ENCODE data around the gene KCNMB2.

The KCNMB2 gene

GRCh38 chr3:178518660-178519396, 17.4 kb upstream of the KCNMB2 start:
- POLR2A ChIA-PET, result no interaction called here

GRCh38 chr3:178519701-178520100, 16.5 kb upstream of the KCNMB2 start:
- ChIA-PET CTCF (no interaction called here), POLR2A (no interaction called here)
- TF ChIP-seq BHLHE40 (IDR thresholded peaks at IDR 0.05; ENCODE audit: borderline replicate concordance), result no peak
- no peak for TF ChIP-seq FOXM1 (IDR thresholded peaks at IDR 0.05; ENCODE audit: borderline replicate concordance)
- no peak for TF ChIP-seq SUZ12 (IDR thresholded peaks at IDR 0.05)
- no peak for TF ChIP-seq ARNT (IDR thresholded peaks at IDR 0.05)
- DNase-seq (ENCODE audit: extremely low spot score), result no peak

More at GRCh38 chr3:178518660-178519396, 17.4 kb upstream of the KCNMB2 start:
- DNase-seq (ENCODE audit: extremely low spot score), result no peak
- TF ChIP-seq LEF1 (IDR thresholded peaks at IDR 0.05; ENCODE audit: borderline replicate concordance) (no peak), NFRKB (IDR thresholded peaks at IDR 0.05) (no peak), ZNF384 (IDR thresholded peaks at IDR 0.05) (no peak), CTBP1 (IDR thresholded peaks at IDR 0.05; ENCODE audit: borderline replicate concordance) (no peak), FOXA1 (IDR thresholded peaks at IDR 0.05) (no peak), FOXM1 (IDR thresholded peaks at IDR 0.05; ENCODE audit: borderline replicate concordance) (no peak), FOXK2 (IDR thresholded peaks at IDR 0.05) (no peak), SP1 (IDR thresholded peaks at IDR 0.05) (no peak)
- CTCF ChIA-PET, result no interaction called here

- ChIA-PET CTCF (no interaction called here), POLR2A (no interaction called here)
- TF ChIP-seq FOXK2 (IDR thresholded peaks at IDR 0.05) (no peak), ELF4 (IDR thresholded peaks at IDR 0.05) (no peak), CTBP1 (IDR thresholded peaks at IDR 0.05; ENCODE audit: borderline replicate concordance) (no peak), BHLHE40 (IDR thresholded peaks at IDR 0.05; ENCODE audit: borderline replicate concordance) (no peak), FOXM1 (IDR thresholded peaks at IDR 0.05; ENCODE audit: borderline replicate concordance) (no peak), SUZ12 (IDR thresholded peaks at IDR 0.05) (no peak), SP1 (IDR thresholded peaks at IDR 0.05) (no peak), PKNOX1 (IDR thresholded peaks at IDR 0.05) (no peak), L3MBTL2 (conservative IDR thresholded peaks at IDR 0.05) (no peak), FOXA1 (IDR thresholded peaks at IDR 0.05) (no peak), HDGF (IDR thresholded peaks at IDR 0.05; ENCODE audit: borderline replicate concordance) (no peak)
- DNase-seq (ENCODE audit: extremely low spot score), result no peak
These were observed 15.8 kb upstream of the KCNMB2 start for GRCh38 chr3:178520451-178520850.

- no peak for TF ChIP-seq ARNT (IDR thresholded peaks at IDR 0.05)
- no peak for TF ChIP-seq SUZ12 (IDR thresholded peaks at IDR 0.05)
- TF ChIP-seq FOXK2 (IDR thresholded peaks at IDR 0.05), result no peak
- no peak for TF ChIP-seq HDGF (IDR thresholded peaks at IDR 0.05; ENCODE audit: borderline replicate concordance)
- TF ChIP-seq ZNF384 (IDR thresholded peaks at IDR 0.05), result no peak
- TF ChIP-seq FOXA1 (IDR thresholded peaks at IDR 0.05), result no peak
- TF ChIP-seq NFRKB (IDR thresholded peaks at IDR 0.05), result no peak
- TF ChIP-seq L3MBTL2 (conservative IDR thresholded peaks at IDR 0.05), result no peak
- no peak for TF ChIP-seq LEF1 (IDR thresholded peaks at IDR 0.05; ENCODE audit: borderline replicate concordance)
- TF ChIP-seq SP1 (IDR thresholded peaks at IDR 0.05), result no peak
- TF ChIP-seq PKNOX1 (IDR thresholded peaks at IDR 0.05), result no peak
- TF ChIP-seq ELF4 (IDR thresholded peaks at IDR 0.05), result no peak
- no peak for TF ChIP-seq FOXM1 (IDR thresholded peaks at IDR 0.05; ENCODE audit: borderline replicate concordance)
- TF ChIP-seq BHLHE40 (IDR thresholded peaks at IDR 0.05; ENCODE audit: borderline replicate concordance), result no peak
- no peak for TF ChIP-seq TARDBP (IDR thresholded peaks at IDR 0.05)
- TF ChIP-seq CTBP1 (IDR thresholded peaks at IDR 0.05; ENCODE audit: borderline replicate concordance), result no peak
- ChIA-PET CTCF (interaction anchor here (0.7 kb wide), 1 partner anchor 10 kb away, joined by 4 read pairs; no protein-coding TSS in a partner anchor), POLR2A (no interaction called here)
- no peak for DNase-seq (ENCODE audit: extremely low spot score)
These were observed 13.8 kb upstream of the KCNMB2 start for GRCh38 chr3:178522200-178523052.

GRCh38 chr3:178525251-178525650, 11.0 kb upstream of the KCNMB2 start:
- ChIA-PET CTCF (no interaction called here), POLR2A (no interaction called here)
- no peak for TF ChIP-seq TARDBP (IDR thresholded peaks at IDR 0.05)
- TF ChIP-seq CTBP1 (IDR thresholded peaks at IDR 0.05; ENCODE audit: borderline replicate concordance), result no peak
- TF ChIP-seq BHLHE40 (IDR thresholded peaks at IDR 0.05; ENCODE audit: borderline replicate concordance), result no peak
- TF ChIP-seq L3MBTL2 (conservative IDR thresholded peaks at IDR 0.05), result no peak
- TF ChIP-seq LEF1 (IDR thresholded peaks at IDR 0.05; ENCODE audit: borderline replicate concordance), result no peak
- no peak for TF ChIP-seq PKNOX1 (IDR thresholded peaks at IDR 0.05)
- TF ChIP-seq SUZ12 (IDR thresholded peaks at IDR 0.05), result no peak
- TF ChIP-seq FOXK2 (IDR thresholded peaks at IDR 0.05), result no peak
- no peak for TF ChIP-seq FOXM1 (IDR thresholded peaks at IDR 0.05; ENCODE audit: borderline replicate concordance)
- no peak for TF ChIP-seq ARNT (IDR thresholded peaks at IDR 0.05)
- TF ChIP-seq ELF4 (IDR thresholded peaks at IDR 0.05), result no peak
- TF ChIP-seq HDGF (IDR thresholded peaks at IDR 0.05; ENCODE audit: borderline replicate concordance), result no peak
- no peak for TF ChIP-seq SP1 (IDR thresholded peaks at IDR 0.05)
- TF ChIP-seq NFRKB (IDR thresholded peaks at IDR 0.05), result no peak
- no peak for TF ChIP-seq FOXA1 (IDR thresholded peaks at IDR 0.05)
- no peak for TF ChIP-seq ZNF384 (IDR thresholded peaks at IDR 0.05)
- DNase-seq (ENCODE audit: extremely low spot score), result no peak

Measured in HEK293T (cell line).